Activated CD4-positive, alpha-beta T cell treated with anti-CD3 and anti-CD28 coated beads, Interleukin-2, amount 50 U/mL, for 24 hours (primary cell): Measurements from ENCODE around the gene CDKN2B-AS1.

Experiments used
- DNase-seq, 2 donors: peaks; one replicate each; pipeline ENCODE4 v3.0.0-alpha.2; 2020; ENCODE audit warnings: low read depth in 1 of 2, low spot score in 1 of 2

The CDKN2B-AS1 gene

DNA sequence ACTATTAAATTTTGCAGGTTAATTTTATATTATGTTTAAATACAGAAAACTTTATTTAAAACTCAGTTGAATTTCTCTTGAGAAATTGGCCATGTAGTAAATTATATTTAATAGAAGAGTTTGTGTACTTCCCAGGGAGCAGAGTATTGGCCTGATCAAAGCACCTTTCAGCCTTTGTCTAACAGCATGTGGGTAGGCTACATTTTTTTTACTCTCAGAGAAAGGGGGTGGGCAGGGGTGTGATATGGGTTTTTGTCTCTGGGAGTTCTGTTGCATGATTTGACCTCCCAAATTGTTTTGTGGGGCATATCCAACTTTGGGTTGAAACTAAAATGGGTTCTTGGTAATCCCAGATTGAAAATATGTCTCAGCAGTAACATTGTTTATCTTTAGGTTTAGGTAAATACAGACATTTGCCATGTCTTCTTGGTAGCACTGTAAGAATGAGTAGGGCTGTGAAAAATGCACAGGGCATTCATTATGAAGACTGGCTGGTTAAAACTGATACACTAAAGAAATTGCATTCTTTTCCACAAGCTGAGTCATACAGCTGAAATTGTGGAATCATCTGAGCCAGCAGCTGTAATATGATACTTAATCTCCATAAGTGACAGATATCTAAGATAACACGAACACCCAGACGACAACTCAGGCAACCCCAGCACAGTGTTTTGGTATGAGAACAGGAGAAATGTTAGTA lies 89.9 kb downstream of the CDKN2B-AS1 start:
- no peak for DNase-seq

DNA sequence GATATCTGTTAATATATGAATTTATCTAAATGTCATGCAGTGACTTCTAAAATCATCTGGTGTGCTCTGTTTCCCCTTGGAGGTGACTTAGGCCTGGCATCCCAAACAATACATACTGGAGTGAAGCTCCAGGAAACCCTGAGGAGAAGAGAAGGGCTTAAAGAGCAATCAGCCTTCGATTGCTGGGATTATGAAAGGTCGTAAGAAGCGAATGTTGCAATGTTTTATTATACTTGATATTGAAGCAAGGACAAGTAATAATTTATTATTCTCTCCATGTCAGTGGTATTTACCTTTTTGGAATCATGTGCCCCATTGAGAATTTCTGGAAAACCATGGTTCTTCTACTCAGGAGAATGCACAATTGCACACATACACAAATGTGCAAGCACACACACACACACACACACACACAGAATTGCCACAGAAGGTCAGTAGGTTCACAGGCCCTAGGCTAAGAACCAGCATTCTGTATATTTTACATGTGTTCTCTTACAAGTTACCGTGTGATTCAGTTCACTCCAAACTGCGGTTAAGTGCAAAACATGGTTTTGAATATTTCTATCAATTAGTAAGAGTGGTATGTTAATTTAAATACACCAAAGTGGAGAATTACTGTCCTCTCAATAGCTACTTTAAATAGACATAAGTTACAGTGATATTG lies 93.6 kb downstream of the CDKN2B-AS1 start:
- no peak for DNase-seq

DNA sequence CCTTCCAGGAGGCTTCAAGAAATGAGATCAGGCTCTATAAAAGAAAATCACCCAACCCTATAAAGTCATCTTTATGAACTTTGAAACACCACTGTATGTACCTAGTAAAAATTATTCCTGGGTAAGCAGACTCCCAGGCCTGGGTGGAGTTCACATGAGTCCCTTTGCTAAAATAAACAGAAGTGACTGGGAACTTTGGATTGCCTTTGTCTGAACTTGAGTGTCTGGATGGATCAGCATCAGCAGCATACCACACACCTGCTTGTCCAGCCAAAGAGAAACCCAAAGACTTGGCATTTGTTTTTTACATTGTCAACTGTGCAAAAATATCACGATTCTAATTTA lies 94.1 kb downstream of the CDKN2B-AS1 start:
- no peak for DNase-seq

DNA sequence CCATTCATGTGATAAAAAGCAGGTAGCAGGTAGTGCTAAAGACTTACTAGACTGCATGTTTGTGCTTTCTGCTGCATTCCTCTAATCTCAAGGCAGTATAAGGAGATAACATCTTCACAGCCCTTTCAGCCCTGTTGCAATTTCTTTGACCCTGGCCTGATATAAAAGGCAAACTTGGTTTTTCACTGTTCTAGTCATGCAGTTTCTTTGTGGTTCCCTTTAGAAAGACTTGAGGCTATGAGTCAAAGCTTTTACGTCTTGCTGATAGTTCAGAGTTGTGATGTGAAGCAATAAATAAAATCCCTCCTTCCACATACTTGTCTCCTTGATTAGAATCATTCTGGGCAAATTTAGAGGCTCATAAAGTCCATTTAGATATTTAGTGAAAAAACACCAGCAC lies 103.1 kb downstream of the CDKN2B-AS1 start:
- no peak for DNase-seq

DNA sequence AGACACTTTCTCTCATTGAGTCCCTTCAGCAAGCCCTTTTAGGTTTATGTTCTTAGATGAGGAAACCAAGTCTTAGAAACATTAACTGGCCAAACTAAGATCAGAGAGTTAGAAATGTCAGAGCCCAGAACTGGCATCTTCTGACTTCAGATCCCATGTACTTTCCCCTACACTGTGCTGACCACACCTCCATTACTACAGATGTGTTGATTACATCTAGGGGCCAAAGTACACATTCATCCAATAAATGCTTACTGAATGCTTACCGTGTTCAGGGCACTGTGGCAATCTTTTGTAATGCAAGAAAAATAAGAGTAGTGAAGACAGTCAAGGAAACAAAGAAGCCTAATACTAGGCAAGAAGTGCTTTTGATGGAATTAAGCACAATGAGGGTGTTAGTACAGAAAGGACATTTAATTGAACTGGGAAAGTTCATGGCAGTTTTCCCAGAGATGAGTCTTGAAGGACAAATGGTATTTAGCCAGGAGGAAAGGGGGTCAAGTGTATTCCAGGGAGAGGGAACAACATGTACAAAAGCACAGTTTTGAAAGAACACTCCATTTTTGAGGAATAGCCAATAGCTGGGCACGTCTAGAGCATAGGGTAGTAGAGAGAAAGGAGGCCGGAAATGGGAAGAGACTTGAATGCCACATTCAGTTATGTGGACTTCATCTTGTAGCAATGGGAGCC lies 104.2 kb downstream of the CDKN2B-AS1 start:
- no peak for DNase-seq

DNA sequence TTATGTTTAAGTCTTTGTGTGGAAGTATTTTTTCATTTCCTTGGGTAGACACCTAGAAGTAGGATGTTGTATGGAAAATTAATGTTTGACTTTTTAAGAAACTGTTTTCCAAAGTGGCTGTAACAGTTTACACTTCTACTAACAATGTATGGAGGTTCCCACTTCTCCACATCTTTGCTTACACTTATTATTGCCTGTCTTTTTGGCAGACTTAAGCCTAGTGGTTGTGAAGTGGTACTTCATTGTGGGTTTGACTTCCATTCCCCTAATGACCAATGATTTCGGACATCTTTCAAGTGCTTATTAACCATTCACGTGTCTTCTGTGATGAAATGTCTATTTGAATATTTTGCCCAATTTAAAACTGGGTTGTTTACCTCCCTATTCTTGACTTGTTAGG lies 106.0 kb downstream of the CDKN2B-AS1 start:
- no peak for DNase-seq

DNA sequence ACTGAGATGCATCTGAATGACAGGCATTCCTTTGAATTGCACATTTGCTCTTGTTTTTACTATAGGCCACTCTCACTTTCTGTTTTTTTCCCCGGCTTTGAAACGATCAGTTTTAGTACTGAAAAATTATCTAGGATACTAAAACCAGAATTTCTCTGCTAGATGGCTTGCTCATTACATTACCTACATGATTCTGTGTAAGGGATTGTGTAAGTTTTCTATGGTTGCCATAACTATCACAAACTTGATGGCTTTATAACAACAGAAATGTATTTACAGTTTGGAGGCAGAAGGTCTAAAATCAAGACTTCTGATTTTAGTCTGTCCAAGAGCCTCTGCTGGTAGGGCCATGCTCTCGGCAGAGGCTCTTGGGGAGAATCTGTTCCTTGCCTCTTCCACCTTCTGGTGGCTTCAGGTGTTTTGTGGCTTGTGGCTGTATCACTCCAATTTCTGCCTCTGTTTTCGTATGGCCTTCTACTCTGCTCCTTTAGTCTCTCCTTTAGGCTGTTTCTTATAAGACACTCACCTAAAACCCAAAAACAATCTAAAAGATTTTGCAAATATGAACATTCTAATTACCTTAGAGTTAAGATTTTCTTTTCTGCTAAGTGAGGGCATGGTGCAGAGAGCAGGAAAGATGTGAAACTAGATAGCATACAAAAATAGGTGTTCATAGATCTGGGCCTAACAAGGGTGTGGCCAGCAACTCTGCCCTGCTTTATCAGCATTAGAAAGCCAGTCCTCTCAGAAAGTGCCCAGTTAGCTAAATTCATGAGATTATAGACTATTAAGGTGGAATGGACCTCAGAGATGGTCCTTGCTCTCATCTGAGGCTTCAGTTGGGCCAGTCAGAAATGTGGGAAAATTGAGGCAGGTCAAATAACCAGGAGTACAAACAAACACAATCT lies 107.8 kb downstream of the CDKN2B-AS1 start:
- no peak for DNase-seq

DNA sequence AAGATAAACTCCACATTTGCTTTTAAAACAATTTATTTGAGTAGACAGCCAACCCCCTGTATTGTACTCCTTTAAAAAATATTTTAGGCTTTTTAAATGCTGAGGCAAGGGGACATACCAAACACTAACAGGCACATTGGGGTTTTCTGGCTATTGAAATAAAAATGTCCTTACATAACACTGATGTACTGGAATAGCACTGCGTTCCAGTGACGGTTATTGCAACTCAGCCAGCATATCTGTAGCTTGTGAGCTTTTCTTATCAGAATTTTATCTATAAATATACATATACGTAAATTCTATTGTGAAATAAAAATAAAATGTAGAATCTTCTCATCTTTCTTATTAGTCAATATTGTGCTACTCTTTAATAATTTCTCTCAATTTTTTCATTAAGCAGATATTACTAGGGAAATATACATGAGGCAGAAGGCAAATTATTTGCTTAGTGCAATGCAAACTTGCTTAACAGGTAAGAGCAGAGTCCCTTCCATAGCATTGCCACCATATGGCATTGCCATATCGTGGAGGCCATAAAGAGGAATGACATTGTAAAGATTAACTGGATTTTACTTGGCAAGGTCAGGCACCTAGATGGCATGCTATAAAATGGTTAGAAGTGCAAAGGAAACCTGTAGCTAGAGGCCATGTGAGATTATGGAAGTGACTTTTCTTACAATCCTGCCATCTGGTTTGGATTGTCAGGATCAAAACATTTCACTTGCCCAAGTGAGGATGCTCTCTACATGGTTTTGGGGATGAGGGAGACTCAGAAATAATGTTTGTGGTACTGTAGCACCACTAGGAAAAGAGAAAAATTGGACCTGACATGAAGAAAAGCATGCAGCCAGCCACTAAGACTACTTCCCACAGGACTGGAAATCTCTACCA lies 109.3 kb downstream of the CDKN2B-AS1 start:
- no peak for DNase-seq

DNA sequence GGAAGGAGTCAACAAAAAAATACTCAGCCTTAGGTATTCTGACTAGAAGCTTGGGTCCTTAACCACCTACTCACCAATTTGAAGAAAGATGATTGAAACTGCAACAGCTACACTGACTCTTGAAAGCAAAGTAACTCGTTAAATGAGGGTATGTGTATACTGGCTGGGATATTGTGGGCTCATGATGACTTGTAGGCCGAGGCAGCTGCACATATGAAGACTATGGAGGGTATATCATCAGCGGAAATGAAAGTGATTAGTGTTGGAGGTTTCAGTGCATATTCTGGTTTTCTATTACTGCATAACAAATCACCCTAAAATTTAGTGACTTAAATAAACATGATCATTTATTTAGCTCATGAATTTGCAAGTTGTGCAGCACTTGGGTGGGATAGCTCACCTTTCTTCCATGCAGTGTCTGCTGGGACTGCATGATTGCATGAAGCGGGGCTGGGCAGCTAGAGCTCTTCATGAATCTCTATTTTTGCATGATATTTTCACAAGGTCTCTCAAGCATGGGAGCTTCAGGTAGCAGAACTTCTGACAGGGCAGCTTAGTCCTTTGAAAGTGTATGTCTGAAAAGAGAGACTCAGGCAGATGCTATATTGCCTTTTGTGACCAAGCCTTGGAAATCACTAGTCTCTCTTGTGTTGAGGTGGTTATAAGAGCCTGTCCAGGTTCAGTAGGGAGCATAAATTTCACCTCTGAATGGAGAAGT lies 110.6 kb downstream of the CDKN2B-AS1 start:
- no peak for DNase-seq

DNA sequence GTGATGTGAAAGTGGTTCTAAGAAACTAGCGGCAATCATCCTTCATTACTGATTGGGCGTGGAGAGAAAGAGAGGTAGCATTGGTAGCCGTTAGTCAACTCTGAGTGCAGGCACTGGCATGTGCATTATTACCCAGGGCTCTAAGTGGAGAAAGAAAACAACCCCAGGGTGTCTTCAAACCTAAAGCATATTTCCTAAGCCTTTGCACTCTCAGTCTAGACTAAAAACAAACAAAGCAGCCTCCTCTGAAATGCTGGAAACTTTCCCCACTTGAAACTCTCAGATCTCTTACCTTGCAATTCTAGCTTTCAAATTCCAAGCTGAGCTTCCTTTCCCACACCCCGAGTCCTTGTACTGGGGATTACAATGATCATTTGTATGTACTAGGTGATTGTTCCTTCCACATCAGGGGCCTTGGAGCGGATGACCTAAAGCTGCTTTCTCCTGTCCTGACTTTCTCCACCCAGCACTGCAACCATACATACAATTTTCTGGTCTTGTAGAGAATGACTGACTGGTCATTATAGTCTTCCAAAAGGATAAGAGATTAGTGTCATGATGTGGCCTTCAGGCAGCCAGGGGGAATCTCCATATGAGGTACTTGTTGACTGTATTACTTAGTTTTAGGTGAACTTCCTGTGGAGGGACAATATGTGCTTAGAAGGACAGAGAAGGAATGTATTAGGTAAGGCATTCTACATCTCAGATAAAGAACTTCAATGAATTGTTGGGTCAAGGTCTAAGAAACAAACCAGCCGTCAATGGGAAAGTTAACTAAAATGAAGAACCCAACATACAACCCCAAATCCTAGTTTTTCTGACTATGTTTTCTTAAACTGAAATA lies 112.8 kb downstream of the CDKN2B-AS1 start:
- no peak for DNase-seq

DNA sequence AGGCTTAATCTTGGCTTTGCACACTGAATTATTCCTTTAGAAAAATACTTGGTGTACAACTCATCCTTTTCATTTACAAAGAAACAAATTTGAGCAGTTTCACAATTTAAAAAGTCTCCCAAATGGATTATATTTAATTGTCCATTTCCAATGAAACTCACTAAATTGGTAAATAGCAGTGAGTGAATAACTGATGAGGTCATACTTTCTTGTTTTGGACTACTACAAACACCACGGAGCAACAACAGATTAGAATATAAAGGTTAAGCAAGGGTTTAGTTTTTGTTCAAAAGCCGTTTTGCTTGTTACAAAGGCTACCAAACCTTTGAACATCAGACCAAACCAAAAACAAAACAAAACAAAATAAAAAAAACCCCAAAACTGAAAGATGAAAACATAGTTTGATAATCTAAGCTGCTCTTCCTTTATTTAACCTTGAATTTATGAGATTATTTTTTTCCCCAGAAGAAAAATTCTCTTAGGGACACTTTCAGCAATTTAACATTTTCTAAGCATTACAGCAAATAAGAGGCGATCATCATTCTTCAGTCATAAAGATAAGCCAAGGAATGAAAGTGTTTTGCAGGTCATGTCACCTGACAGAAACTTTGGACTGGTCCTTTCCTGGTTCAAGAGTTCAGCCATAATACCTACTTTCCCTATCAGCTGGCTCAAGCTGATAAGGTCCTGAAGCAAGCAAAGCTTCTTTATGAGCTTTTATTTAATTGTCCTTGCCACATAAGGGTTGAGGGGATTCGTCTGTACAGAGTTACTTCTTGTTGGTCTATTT lies 114.2 kb downstream of the CDKN2B-AS1 start:
- no peak for DNase-seq

DNA sequence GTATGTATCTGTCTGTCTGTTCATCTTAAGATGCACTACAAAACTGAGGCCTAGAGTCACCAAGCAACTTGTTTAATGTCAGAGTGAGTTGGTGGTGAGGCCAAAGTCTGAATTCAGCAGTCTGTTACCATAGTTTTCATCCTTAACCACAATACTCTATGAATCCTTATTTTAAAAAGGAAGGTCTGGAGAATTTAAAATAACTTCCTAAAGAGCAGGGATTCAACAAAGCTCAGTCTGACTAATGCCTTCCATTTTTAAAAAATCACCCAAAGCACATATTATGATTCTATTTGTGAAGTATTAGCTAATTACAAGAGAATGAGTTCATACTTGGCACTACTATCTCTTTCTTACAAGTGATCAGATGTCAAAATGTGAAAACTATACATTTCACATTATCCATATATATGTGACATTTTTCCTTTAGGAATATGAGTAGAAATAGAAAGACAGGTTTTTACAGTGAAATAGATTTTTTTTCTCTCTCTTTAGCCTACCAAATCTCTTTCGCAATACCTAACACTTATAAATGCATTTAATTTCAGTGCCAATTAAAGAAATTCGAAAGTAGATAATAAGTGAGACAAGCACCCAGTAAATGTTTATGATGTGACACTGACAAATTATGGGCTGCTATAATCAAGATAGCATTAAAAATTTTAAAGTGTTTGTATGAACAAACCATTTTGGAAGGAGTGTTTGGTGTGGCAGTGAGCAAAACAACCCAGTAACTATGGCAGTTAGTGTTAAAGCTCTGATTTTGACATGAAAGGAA lies 116.8 kb downstream of the CDKN2B-AS1 start:
- DNase-seq: no peak

DNA sequence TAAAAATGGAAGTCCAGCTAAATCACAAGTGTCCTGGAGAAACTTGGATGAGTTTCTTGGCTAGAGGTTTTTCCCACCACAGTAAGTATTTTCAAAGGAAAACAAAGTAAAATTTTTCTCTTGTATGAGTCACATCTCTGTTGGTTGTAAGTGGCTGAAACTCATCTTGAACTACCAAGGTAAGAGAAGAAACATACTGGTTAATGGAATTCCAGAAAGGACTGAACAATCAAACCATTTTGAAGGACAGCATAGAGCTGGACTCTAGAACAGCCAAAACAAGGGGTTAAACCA lies 117.3 kb downstream of the CDKN2B-AS1 start:
- DNase-seq: no peak

DNA sequence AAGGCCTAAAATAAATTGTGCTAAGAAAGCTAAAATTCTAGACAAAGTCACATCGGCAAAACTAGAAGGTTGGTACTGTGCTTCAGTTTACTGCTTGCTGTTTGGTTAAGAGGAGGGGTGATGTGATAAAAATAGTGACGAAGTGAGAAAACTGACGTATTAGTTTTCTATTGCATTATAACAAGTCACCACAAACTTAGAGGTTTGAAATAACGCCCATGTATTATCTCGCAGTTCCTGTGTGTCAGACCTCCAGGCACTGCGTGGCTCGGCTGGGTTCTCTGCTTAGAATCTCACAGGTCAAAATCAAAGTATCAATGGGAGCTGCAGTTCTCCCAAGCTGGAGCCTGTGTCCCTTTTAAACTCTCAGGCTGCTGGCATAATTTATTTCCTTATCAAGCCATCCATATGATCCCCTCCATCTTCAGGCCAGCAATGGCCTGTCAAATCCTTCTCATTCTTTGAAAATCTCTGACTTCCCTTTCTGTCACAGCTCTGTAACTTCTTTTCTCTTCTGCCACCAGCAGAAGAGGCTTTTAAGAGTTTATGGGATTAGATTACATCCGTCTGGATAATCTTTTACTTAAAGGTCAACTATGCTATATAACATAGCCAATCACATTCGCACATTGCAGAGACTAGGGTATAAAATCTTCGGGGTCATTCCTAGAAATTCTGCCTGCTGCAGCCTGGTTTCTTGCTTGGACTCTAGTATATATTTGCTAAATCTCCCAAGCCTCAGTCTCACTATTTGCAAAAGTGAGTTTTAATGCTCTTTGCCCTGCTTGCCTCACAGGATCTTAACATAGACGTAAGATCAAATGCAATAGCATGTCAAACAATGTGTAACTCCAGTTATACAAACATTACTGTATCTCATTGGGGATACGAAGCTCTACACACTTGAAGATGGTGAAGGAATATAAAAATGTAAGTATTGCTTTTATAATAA lies 118.6 kb downstream of the CDKN2B-AS1 start:
- DNase-seq: no peak

DNA sequence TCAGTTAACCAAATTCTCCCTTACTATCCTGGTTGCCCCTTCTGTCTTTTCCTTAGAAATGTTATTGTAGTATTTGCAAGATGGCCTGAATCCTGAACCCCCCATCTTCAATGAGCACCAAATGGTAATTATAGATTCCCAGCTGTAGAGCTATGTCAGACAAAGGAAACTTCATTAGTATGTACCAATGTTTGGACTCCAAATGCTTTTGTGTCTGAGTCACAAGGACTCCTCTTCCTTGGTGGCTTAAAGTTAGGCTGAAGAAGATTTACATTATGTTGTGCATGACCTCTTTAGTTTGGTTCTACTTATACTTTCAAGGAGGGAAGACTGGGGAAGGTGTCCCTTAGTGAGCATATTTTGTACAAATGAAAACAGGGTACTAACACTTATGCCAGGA lies 120.4 kb downstream of the CDKN2B-AS1 start:
- DNase-seq: no peak

DNA sequence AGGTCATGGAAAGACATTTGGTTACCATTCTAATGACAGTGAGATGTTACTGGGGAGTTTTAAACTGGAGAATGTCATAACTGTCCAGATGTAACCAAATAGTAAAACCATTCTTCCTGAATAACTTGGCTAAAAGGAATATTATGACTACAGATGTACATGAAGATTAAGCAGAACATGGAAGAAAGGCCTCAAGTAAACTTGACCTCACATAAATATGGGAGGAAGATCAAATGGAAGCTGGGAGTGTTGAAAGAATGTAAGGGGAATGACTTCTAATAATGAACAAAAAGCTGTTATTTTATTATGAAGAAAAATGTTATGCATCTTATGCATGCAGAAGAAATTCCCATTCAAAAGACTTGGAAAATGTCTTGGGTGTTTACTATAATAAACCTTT lies 122.2 kb downstream of the CDKN2B-AS1 start:
- DNase-seq: no peak
